ENCODE measurements around the gene KIAA0513.

GRCh38 chr16:85046931-85047866, 19.6 kb downstream of the KIAA0513 start:
- TF ChIP-seq CTCF (IDR thresholded peaks at IDR 0.05) (no peak), POLR2AphosphoS5 (IDR thresholded peaks at IDR 0.05) (no peak), POLR2A (IDR thresholded peaks at IDR 0.05) (peak in 1 of 4 donors; percentile 27), EP300 (IDR thresholded peaks at IDR 0.05) (no peak)
